ENCODE results near the gene RAB25. TPM values are rescaled to one million over a fixed set of nuclear protein-coding genes. Genes with fewer than 3 reads are reported as not detected.
A peak's percentile ranks its signal among the peaks of the same experiment; 100 is the strongest.

RAB25 gene
- total RNA-seq, 3 donors from 2014 or later (not counting 1 experiment from before 2014, with no cell fraction given) = 0.82 TPM; not detected in 2

- WGBS (ENCODE audit: insufficient coverage) = 79% methylated on average over 3 of the region's 4 CpGs
Observed at GRCh38 chr1:156080863-156081179, 19.9 kb downstream of the RAB25 start.

DNA sequence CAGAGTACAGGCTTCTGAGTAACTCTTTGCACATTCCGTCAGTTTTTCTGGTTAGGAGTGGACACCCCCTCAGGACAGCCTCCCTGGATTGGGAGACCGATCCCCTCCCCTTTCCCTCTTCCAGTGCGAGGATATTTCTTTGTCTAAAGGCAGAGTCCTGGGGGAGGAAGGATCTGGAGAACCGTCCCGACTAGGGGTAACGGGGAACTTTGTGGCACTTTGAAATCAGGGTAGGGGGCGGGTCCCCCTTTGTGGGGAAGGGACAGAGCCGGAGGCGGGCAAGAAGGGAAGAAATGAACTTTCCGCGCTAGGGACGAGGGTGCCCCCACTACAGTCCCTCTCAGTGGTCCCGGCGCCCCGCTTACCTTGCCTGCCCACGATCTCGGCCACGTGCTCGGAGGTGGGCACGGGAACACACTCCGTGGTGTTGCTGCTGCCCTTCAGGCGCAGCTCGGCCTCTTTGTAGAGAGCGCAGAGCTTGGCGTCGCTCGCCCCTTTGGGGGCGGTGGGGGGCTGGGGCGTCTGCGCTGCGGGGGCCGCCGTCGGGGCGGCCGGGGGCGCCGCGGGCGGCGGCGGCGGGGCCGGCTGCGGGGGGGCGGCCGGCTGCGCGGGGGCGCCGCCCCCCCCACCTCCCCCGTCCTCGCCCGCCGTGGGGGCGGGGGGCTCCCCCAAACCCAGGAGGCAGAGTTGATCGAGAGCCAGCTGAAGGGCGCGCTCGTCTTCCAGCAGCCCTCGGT is 20.4 kb downstream of the RAB25 start:
- H3K36me3 ChIP-seq (ENCODE audit: control insufficient read depth, insufficient read depth, low read length) = no peaks in the 10 kb centered on the region
- Mint-ChIP-seq H3K4me3 (peak overlapping the region; percentile 86), H3K36me3 (no peaks in the 10 kb centered on the region), H3K27ac (no peak overlapping the region), H3K27me3 (ENCODE audit: low read depth in 2 of 2) (peaks cover 4 to 28% of the 10 kb centered on the region in 2 donors), H3K4me1 (peaks cover 0 to 11% of the 10 kb centered on the region in 2 donors), H3K9me3 (no peaks in the 10 kb centered on the region)
- H3K4me3 ChIP-seq (ENCODE audit: low read length) = no peak overlapping the region
- ATAC-seq (no peak), DNase-seq (peak in 1 of 2 donors; percentile 29)
- H3K27me3 ChIP-seq (ENCODE audit: control insufficient read depth, insufficient read depth, low read length) = peaks cover 15% of the 10 kb centered on the region
- no peaks in the 10 kb centered on the region for H3K9me3 ChIP-seq (ENCODE audit: control insufficient read depth, insufficient read depth, low read length)
- TF ChIP-seq, protein P1, sequence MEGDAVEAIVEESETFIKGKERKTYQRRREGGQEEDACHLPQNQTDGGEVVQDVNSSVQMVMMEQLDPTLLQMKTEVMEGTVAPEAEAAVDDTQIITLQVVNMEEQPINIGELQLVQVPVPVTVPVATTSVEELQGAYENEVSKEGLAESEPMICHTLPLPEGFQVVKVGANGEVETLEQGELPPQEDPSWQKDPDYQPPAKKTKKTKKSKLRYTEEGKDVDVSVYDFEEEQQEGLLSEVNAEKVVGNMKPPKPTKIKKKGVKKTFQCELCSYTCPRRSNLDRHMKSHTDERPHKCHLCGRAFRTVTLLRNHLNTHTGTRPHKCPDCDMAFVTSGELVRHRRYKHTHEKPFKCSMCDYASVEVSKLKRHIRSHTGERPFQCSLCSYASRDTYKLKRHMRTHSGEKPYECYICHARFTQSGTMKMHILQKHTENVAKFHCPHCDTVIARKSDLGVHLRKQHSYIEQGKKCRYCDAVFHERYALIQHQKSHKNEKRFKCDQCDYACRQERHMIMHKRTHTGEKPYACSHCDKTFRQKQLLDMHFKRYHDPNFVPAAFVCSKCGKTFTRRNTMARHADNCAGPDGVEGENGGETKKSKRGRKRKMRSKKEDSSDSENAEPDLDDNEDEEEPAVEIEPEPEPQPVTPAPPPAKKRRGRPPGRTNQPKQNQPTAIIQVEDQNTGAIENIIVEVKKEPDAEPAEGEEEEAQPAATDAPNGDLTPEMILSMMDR (IDR thresholded peaks at IDR 0.05) = no peak
- intact Hi-C loops (cut with micrococcal nuclease) = no loop called here
- H3K4me1 ChIP-seq (ENCODE audit: control insufficient read depth, insufficient read depth, low read length) = peaks cover 28% of the 10 kb centered on the region
- H3K27ac ChIP-seq (ENCODE audit: low read length) = no peak overlapping the region
- WGBS (ENCODE audit: insufficient coverage) = 7% methylated on average over 58 of the region's 61 CpGs

More at GRCh38 chr1:156080863-156081179, 19.9 kb downstream of the RAB25 start:
- H3K4me1 Mint-ChIP-seq = peaks cover 0 to 13% of the 10 kb centered on the region in 2 donors
- H3K9me3 ChIP-seq (ENCODE audit: control insufficient read depth, insufficient read depth, low read length) = no peaks in the 10 kb centered on the region
- TF ChIP-seq, protein P1 (IDR thresholded peaks at IDR 0.05) = no peak
- H3K27ac Mint-ChIP-seq = no peak overlapping the region
- H3K27ac ChIP-seq (ENCODE audit: low read length) = no peak overlapping the region
- H3K4me3 ChIP-seq (ENCODE audit: low read length) = no peak overlapping the region
- H3K36me3 ChIP-seq (ENCODE audit: control insufficient read depth, insufficient read depth, low read length) = no peaks in the 10 kb centered on the region
- peaks cover 33% of the 10 kb centered on the region for H3K4me1 ChIP-seq (ENCODE audit: control insufficient read depth, insufficient read depth, low read length)
- H3K9me3 Mint-ChIP-seq = no peaks in the 10 kb centered on the region
- DNase-seq = no peak
- no peak for ATAC-seq
- intact Hi-C loops (cut with micrococcal nuclease) = no loop called here
- H3K27me3 ChIP-seq (ENCODE audit: control insufficient read depth, insufficient read depth, low read length) = peaks cover 15% of the 10 kb centered on the region
- H3K36me3 Mint-ChIP-seq = no peaks in the 10 kb centered on the region
- peak overlapping the region; percentile 70 for H3K4me3 Mint-ChIP-seq
- H3K27me3 Mint-ChIP-seq (ENCODE audit: low read depth in 2 of 2) = peaks cover 0 to 28% of the 10 kb centered on the region in 2 donors

DNA sequence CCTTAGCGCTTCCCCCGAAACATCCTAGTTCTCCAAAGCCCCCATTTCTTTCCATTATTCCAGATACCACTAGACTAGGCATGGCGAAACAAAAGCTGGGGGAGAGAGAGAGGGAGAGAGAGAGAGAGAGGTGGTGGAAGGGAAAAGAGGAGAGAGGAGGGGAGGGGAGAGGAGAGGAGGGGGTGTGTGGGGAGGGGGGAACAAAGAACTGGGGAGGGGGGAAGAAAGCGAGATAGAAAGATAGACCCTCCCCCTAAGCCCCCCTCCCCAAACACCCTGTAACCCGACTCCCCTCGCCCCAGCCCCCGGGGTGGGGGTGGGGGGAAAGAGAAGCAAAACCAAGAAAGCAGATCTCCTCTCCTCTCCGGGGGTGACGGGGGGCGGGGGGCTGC is 21.0 kb downstream of the RAB25 start:
- H3K36me3 ChIP-seq (ENCODE audit: control insufficient read depth, insufficient read depth, low read length) = no peaks in the 10 kb centered on the region
- H3K4me1 ChIP-seq (ENCODE audit: control insufficient read depth, insufficient read depth, low read length) = peaks cover 24% of the 10 kb centered on the region
- no peaks in the 10 kb centered on the region for H3K36me3 Mint-ChIP-seq
- no peaks in the 10 kb centered on the region for H3K9me3 ChIP-seq (ENCODE audit: control insufficient read depth, insufficient read depth, low read length)
- peak overlapping the region; percentile 79 for H3K4me3 ChIP-seq (ENCODE audit: low read length)
- H3K4me1 Mint-ChIP-seq = peaks cover 0 to 11% of the 10 kb centered on the region in 2 donors
- peak overlapping the region in 1 of 2 donors; percentile 69 for H3K27ac Mint-ChIP-seq
- peaks cover 10 to 29% of the 10 kb centered on the region in 2 donors for H3K27me3 Mint-ChIP-seq (ENCODE audit: low read depth in 2 of 2)
- H3K27me3 ChIP-seq (ENCODE audit: control insufficient read depth, insufficient read depth, low read length) = peaks cover 15% of the 10 kb centered on the region
- TF ChIP-seq, protein P1 (IDR thresholded peaks at IDR 0.05) = no peak
- no peaks in the 10 kb centered on the region for H3K9me3 Mint-ChIP-seq
- intact Hi-C loops (cut with micrococcal nuclease) = no loop called here
- ATAC-seq (no peak), DNase-seq (no peak)
- peak overlapping the region; percentile 86 for H3K4me3 Mint-ChIP-seq
- no peak overlapping the region for H3K27ac ChIP-seq (ENCODE audit: low read length)
- WGBS (ENCODE audit: insufficient coverage) = 0% methylated on average over 3 of the region's 10 CpGs
